GM21423 (cell line): Measurements from ENCODE around the gene SLC38A4.
"Not testable (repeated sequence)": the region's sequence is repeated elsewhere in the genome, so short reads cannot be mapped to it uniquely, and the experiment has no call there.

Source experiments
- ATAC-seq: cut with Tn5 transposase; IDR thresholded peaks from one replicate; pipeline ENCODE4 v1.9.1; 2021; ENCODE audit warnings: mild to moderate bottlenecking, moderate library complexity; ENCODE audit not compliant: unreplicated experiment

The SLC38A4 gene

GRCh38 chr12:46778415-46778814, 47.4 kb downstream of the SLC38A4 start:
- ATAC-seq: no peak

- no peak for ATAC-seq
Measured at GRCh38 chr12:46777587-46777986, 48.2 kb downstream of the SLC38A4 start.

- no peak for ATAC-seq
Measured at GRCh38 chr12:46775796-46776195, 50.0 kb downstream of the SLC38A4 start.

GRCh38 chr12:46774322-46774633, 51.5 kb downstream of the SLC38A4 start:
- ATAC-seq: no peak

- ATAC-seq: no peak
Measured at GRCh38 chr12:46773586-46774321, 52.0 kb downstream of the SLC38A4 start.

- ATAC-seq: no peak
Measured at GRCh38 chr12:46771268-46771827, 54.4 kb downstream of the SLC38A4 start.

- ATAC-seq: no peak
Measured at GRCh38 chr12:46770501-46771183, 55.2 kb downstream of the SLC38A4 start.

GRCh38 chr12:46764005-46764404, 61.8 kb downstream of the SLC38A4 start:
- no peak for ATAC-seq

GRCh38 chr12:46763230-46763629, 62.6 kb downstream of the SLC38A4 start:
- ATAC-seq: no peak

- ATAC-seq: no peak
Measured at GRCh38 chr12:46754550-46754949, 71.2 kb downstream of the SLC38A4 start.

- no peak for ATAC-seq
Measured at GRCh38 chr12:46752396-46752795, 73.4 kb downstream of the SLC38A4 start.

GRCh38 chr12:46751173-46751572, 74.6 kb downstream of the SLC38A4 start:
- ATAC-seq: no peak

GRCh38 chr12:46749322-46749721, 76.5 kb downstream of the SLC38A4 start:
- no peak for ATAC-seq

- no peak for ATAC-seq
Measured at GRCh38 chr12:46744283-46744682, 81.5 kb downstream of the SLC38A4 start.

- no peak for ATAC-seq
Measured at GRCh38 chr12:46743456-46743855, 82.3 kb downstream of the SLC38A4 start.

- not testable (repeated sequence) for ATAC-seq
Measured at GRCh38 chr12:46742271-46742670, 83.5 kb downstream of the SLC38A4 start.

- ATAC-seq: no peak
Measured at GRCh38 chr12:46725332-46725731, 100.5 kb downstream of the SLC38A4 start.

- ATAC-seq: no peak
Measured at GRCh38 chr12:46723629-46724419, 102.0 kb downstream of the SLC38A4 start.

- no peak for ATAC-seq
Measured at GRCh38 chr12:46722394-46723185, 103.2 kb downstream of the SLC38A4 start.

- ATAC-seq: no peak
Measured at GRCh38 chr12:46718495-46718894, 107.3 kb downstream of the SLC38A4 start.

- ATAC-seq: no peak
Measured at GRCh38 chr12:46717868-46718267, 107.9 kb downstream of the SLC38A4 start.
